Left ventricle myocardium inferior (tissue), 1 donor: ENCODE measurements around the gene CGRRF1. TPM values are rescaled to one million over a fixed set of nuclear protein-coding genes. Genes with fewer than 3 reads are reported as not detected.

Experiments
- DNase-seq: peaks from one replicate; pipeline ENCODE4 v3.0.0-alpha.2; 2020
- H3K27ac ChIP-seq: fragments of 200-600 bp; replicated peaks from 2 replicates; pipeline ENCODE4 v1.8.0; 2021
- H3K27me3 ChIP-seq: fragments of 200-600 bp; 2 replicates; pipeline ENCODE4 v1.8.0; 2021; ENCODE audit warnings: low read depth
- H3K36me3 ChIP-seq: fragments of 200-600 bp; 2 replicates; pipeline ENCODE4 v1.8.0; 2021
- H3K4me1 ChIP-seq: fragments of 200-600 bp; 2 replicates; pipeline ENCODE4 v1.8.0; 2021
- H3K4me3 ChIP-seq: fragments of 200-600 bp; 2 replicates; pipeline ENCODE4 v1.8.0; 2021; ENCODE audit warnings: mild to moderate bottlenecking, moderate library complexity
- H3K9me3 ChIP-seq: fragments of 200-600 bp; replicated peaks from 2 replicates; pipeline ENCODE4 v1.8.0; 2021
- CTCF ChIP-seq: fragments of 200-600 bp; IDR thresholded peaks from 2 replicates; pipeline ENCODE4 v1.8.0; 2021; ENCODE audit warnings: antibody characterized with exemption, mild to moderate bottlenecking, borderline replicate concordance
- intact Hi-C: fragments of 100-400 bp; cut with micrococcal nuclease; formaldehyde crosslinking; loops from one replicate; pipeline ENCODE4 v1.11.0; 2022
- total RNA-seq: library from RNA; stranded (reverse); fragmentation: NEBNext Ultra II Directional; extraction: Animal tissue kit (Norgen Biotek cat#: 25700); gene quantifications from one replicate; pipeline ENCODE4 v1.2.1, GENCODE V29; 2021
- donor health status: DM: no; HTN: yes; CAD: no; lungs with severe emphysema.

Gene CGRRF1
- total RNA-seq, 1 donor from 2014 or later: 21.3 TPM

- H3K4me1 ChIP-seq: peaks cover 18% of the 10 kb centered on the region
- intact Hi-C loops: no loop called here
- no peak for DNase-seq
- no peak for TF ChIP-seq CTCF
- H3K4me3 ChIP-seq: no peak overlapping the region
- H3K27me3 ChIP-seq: no peaks in the 10 kb centered on the region
- H3K9me3 ChIP-seq: no peaks in the 10 kb centered on the region
- H3K36me3 ChIP-seq: peaks cover 22% of the 10 kb centered on the region
- H3K27ac ChIP-seq: no peak overlapping the region
These were observed 22.7 kb downstream of the CGRRF1 start for GRCh38 chr14:54532111-54533012.

- Histone ChIP-seq H3K9me3 (no peaks in the 10 kb centered on the region), H3K27ac (no peak overlapping the region), H3K4me3 (no peak overlapping the region), H3K36me3 (peaks cover 28% of the 10 kb centered on the region), H3K27me3 (no peaks in the 10 kb centered on the region), H3K4me1 (peaks cover 18% of the 10 kb centered on the region)
- intact Hi-C loops: no loop called here
- no peak for DNase-seq
- TF ChIP-seq CTCF: no peak
These were observed 23.4 kb downstream of the CGRRF1 start for GRCh38 chr14:54533100-54533499.

GRCh38 chr14:54535126-54535525, 25.4 kb downstream of the CGRRF1 start:
- Histone ChIP-seq H3K27ac (no peak overlapping the region), H3K4me3 (no peak overlapping the region), H3K4me1 (peaks cover 9% of the 10 kb centered on the region), H3K27me3 (no peaks in the 10 kb centered on the region), H3K9me3 (no peaks in the 10 kb centered on the region), H3K36me3 (peaks cover 45% of the 10 kb centered on the region)
- intact Hi-C loops: no loop called here
- DNase-seq: no peak
- TF ChIP-seq CTCF: no peak

GRCh38 chr14:54535646-54536045, 25.9 kb downstream of the CGRRF1 start:
- Histone ChIP-seq H3K27ac (no peak overlapping the region), H3K4me1 (peaks cover 9% of the 10 kb centered on the region), H3K36me3 (peaks cover 43% of the 10 kb centered on the region), H3K9me3 (no peaks in the 10 kb centered on the region), H3K4me3 (no peak overlapping the region), H3K27me3 (no peaks in the 10 kb centered on the region)
- no peak for TF ChIP-seq CTCF
- DNase-seq: no peak
- intact Hi-C loops: no loop called here

- TF ChIP-seq CTCF: no peak
- H3K27me3 ChIP-seq: no peaks in the 10 kb centered on the region
- no peak for DNase-seq
- H3K9me3 ChIP-seq: no peaks in the 10 kb centered on the region
- H3K27ac ChIP-seq: no peak overlapping the region
- H3K4me1 ChIP-seq: peaks cover 9% of the 10 kb centered on the region
- intact Hi-C loops: no loop called here
- peaks cover 34% of the 10 kb centered on the region for H3K36me3 ChIP-seq
- no peak overlapping the region for H3K4me3 ChIP-seq
These were observed 27.9 kb downstream of the CGRRF1 start for GRCh38 chr14:54537651-54538050.
